ENCODE results near the gene AFF3.

- TF ChIP-seq ZFP30 (CRISPR knock-in tag; IDR thresholded peaks at IDR 0.05) (no peak), PATZ1 (CRISPR knock-in tag; IDR thresholded peaks at IDR 0.05; ENCODE audit: borderline replicate concordance) (no peak), ZFP3 (CRISPR knock-in tag; IDR thresholded peaks at IDR 0.05) (no peak), ISL1 (CRISPR knock-in tag; IDR thresholded peaks at IDR 0.05) (no peak), ARNTL (CRISPR knock-in tag; IDR thresholded peaks at IDR 0.05; ENCODE audit: borderline replicate concordance, low read depth) (no peak), OSR1 (CRISPR knock-in tag; IDR thresholded peaks at IDR 0.05) (no peak), ESRRG (CRISPR knock-in tag; IDR thresholded peaks at IDR 0.05) (no peak), ZNF565 (CRISPR knock-in tag; conservative IDR thresholded peaks at IDR 0.05; ENCODE audit: low read depth) (no peak)
These were observed 300.6 kb downstream of the AFF3 start for GRCh38 chr2:99841749-99842148.

All from SK-N-SH treated with all-trans-retinoic acid at 6 μM for 48 hours (cell line).